Activated naive CD8-positive, alpha-beta T cell treated with anti-CD3 and anti-CD28 coated beads, Interleukin-2, amount 50 U/mL, for 16 hours (primary cell): ENCODE data around the gene ERC1.

Experiments used
- DNase-seq: peaks from one replicate; pipeline ENCODE4 v3.0.0-alpha.2; 2020; ENCODE audit warnings: low read depth, low spot score

ERC1 gene

GRCh38 chr12:1439201-1439600 lies 448.2 kb downstream of the ERC1 start:
- no peak for DNase-seq

- DNase-seq: no peak
Observed at GRCh38 chr12:1439687-1440086, 448.7 kb downstream of the ERC1 start.

GRCh38 chr12:1443421-1444141 lies 452.6 kb downstream of the ERC1 start:
- DNase-seq: no peak

GRCh38 chr12:1444142-1444516 lies 453.1 kb downstream of the ERC1 start:
- DNase-seq: no peak

GRCh38 chr12:1445807-1446206 lies 454.8 kb downstream of the ERC1 start:
- no peak for DNase-seq

- DNase-seq: no peak
Observed at GRCh38 chr12:1448336-1448735, 457.3 kb downstream of the ERC1 start.

- DNase-seq: no peak
Observed at GRCh38 chr12:1453810-1454209, 462.8 kb downstream of the ERC1 start.

GRCh38 chr12:1456885-1457284 lies 465.9 kb downstream of the ERC1 start:
- no peak for DNase-seq

- DNase-seq: no peak
Observed at GRCh38 chr12:1457901-1458300, 466.9 kb downstream of the ERC1 start.

GRCh38 chr12:1459339-1459738 lies 468.3 kb downstream of the ERC1 start:
- DNase-seq: no peak

GRCh38 chr12:1463073-1463905 lies 472.3 kb downstream of the ERC1 start:
- DNase-seq: no peak

- no peak for DNase-seq
Observed at GRCh38 chr12:1464925-1465324, 473.9 kb downstream of the ERC1 start.

GRCh38 chr12:1465990-1466389 lies 475.0 kb downstream of the ERC1 start:
- no peak for DNase-seq

GRCh38 chr12:1466481-1467154 lies 475.6 kb downstream of the ERC1 start:
- DNase-seq: no peak

- no peak for DNase-seq
Observed at GRCh38 chr12:1467710-1468109, 476.7 kb downstream of the ERC1 start.

- no peak for DNase-seq
Observed at GRCh38 chr12:1469070-1469469, 478.0 kb downstream of the ERC1 start.

- no peak for DNase-seq
Observed at GRCh38 chr12:1470051-1470450, 479.0 kb downstream of the ERC1 start.

- no peak for DNase-seq
Observed at GRCh38 chr12:1471224-1471623, 480.2 kb downstream of the ERC1 start.

- DNase-seq: no peak
Observed at GRCh38 chr12:1473418-1473817, 482.4 kb downstream of the ERC1 start.

GRCh38 chr12:1474041-1474573 lies 483.1 kb downstream of the ERC1 start:
- DNase-seq: no peak

- DNase-seq: no peak
Observed at GRCh38 chr12:1474574-1475153, 483.6 kb downstream of the ERC1 start.

- DNase-seq: no peak
Observed at GRCh38 chr12:1479645-1480044, 488.6 kb downstream of the ERC1 start.
